Measurements from ENCODE around the gene CHST7. TPM values are rescaled to one million over a fixed set of nuclear protein-coding genes. Genes with fewer than 3 reads are reported as not detected.
"Not testable (repeated sequence)": the region's sequence is repeated elsewhere in the genome, so short reads cannot be mapped to it uniquely, and the experiment has no call there.

CHST7 gene
- total RNA-seq: 6.3 and 7.5 TPM in 2 replicates

DNA sequence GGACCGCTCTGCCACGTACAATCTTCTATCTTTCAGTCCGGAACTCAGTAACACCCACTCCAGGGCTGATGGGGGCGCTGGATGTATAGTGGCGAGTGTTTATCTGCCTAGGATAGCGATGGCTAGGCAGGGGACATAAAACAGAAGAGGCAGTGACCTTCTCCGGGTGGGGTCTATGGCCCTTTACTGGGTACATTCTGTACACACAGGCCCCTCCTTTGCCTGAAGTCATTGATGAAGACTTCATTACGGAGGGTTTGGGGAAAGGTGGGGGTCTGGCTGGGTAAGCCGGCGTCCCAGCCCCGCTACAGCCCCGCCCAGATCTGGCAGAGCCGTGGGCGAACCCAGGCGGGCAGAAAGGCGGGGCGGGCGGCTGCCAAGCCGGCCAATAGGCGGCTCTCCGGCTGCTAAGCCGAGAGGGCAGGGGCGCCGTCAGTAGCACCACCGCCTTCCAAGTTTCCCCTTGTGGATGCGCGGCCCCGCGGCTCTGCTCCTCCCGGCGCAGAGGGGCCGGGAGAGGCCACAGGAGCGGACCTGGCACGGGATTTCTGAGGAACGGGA is at the start of gene CHST7:
Gene CHST7 (plus strand): TSS at position 435 of the 561 bp plus-strand sequence. CDS start 167 bp downstream, outside the sequence.
- CTCF ChIA-PET: interaction anchor here (1.1 to 1.9 kb wide), 4 partner anchors 11 to 223 kb away, joined by 3 to 15 read pairs (median 6); no protein-coding TSS in a partner anchor
- DNase-seq: peak; percentile 53
- Mint-ChIP-seq H3K9me3 (no peaks in the 10 kb centered on the region), H3K4me1 (peaks cover 49% of the 10 kb centered on the region), H3K4me3 (peak within 1 kb of the TSS; percentile 85), H3K27me3 (no peaks in the 10 kb centered on the region), H3K36me3 (ENCODE audit: low read depth) (peaks cover 18% of the 10 kb centered on the region), H3K27ac (peak within 1 kb of the TSS; percentile 91)
- intact Hi-C loops (cut with micrococcal nuclease): loop anchor here (1.0 to 5.0 kb wide), 6 partner anchors 54 to 394 kb away; partner anchors contain the start of gene SLC9A7
- peak; percentile 65 for ATAC-seq (ENCODE audit: low read depth)
- TF ChIP-seq, protein P1, sequence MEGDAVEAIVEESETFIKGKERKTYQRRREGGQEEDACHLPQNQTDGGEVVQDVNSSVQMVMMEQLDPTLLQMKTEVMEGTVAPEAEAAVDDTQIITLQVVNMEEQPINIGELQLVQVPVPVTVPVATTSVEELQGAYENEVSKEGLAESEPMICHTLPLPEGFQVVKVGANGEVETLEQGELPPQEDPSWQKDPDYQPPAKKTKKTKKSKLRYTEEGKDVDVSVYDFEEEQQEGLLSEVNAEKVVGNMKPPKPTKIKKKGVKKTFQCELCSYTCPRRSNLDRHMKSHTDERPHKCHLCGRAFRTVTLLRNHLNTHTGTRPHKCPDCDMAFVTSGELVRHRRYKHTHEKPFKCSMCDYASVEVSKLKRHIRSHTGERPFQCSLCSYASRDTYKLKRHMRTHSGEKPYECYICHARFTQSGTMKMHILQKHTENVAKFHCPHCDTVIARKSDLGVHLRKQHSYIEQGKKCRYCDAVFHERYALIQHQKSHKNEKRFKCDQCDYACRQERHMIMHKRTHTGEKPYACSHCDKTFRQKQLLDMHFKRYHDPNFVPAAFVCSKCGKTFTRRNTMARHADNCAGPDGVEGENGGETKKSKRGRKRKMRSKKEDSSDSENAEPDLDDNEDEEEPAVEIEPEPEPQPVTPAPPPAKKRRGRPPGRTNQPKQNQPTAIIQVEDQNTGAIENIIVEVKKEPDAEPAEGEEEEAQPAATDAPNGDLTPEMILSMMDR (IDR thresholded peaks at IDR 0.05): no peak
- POLR2A ChIA-PET: interaction anchor here (1.0 to 3.5 kb wide), 5 partner anchors 11 to 185 kb away, joined by 3 to 46 read pairs (median 4); no protein-coding TSS in a partner anchor

DNA sequence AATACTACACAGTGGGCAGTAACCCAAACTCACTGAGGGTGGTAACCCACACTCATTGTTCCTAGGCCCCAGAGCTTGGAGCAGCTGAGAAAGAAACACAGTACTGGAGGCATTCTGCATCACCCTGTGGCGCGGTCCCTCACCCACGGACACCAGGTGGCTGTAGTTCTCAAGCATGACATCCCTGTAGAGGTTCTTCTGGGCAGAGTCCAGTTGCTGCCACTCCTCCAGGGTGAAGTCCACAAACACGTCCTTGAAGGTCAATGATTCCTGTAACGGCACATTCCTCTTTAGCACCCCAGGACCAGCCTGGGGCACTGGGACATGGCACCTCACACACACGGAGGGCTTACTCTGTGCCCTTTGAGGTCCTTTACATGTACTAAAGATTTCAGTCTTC is 44.9 kb upstream of the CHST7 start:
- CTCF ChIA-PET; H3K27me3 Mint-ChIP-seq; H3K4me3 Mint-ChIP-seq; DNase-seq; POLR2A ChIA-PET; H3K4me1 Mint-ChIP-seq; H3K27ac Mint-ChIP-seq; H3K36me3 Mint-ChIP-seq (ENCODE audit: low read depth); H3K9me3 Mint-ChIP-seq; ATAC-seq (ENCODE audit: low read depth); intact Hi-C loops (cut with micrococcal nuclease): not testable (repeated sequence)

GRCh38 chrX:46529740-46530403 is 43.7 kb upstream of the CHST7 start:
- H3K27ac Mint-ChIP-seq; CTCF ChIA-PET; H3K9me3 Mint-ChIP-seq; H3K4me1 Mint-ChIP-seq; ATAC-seq (ENCODE audit: low read depth); H3K4me3 Mint-ChIP-seq; H3K27me3 Mint-ChIP-seq; DNase-seq; POLR2A ChIA-PET; intact Hi-C loops (cut with micrococcal nuclease); H3K36me3 Mint-ChIP-seq (ENCODE audit: low read depth): not testable (repeated sequence)

- H3K27ac Mint-ChIP-seq; H3K4me3 Mint-ChIP-seq; DNase-seq; ATAC-seq (ENCODE audit: low read depth); H3K36me3 Mint-ChIP-seq (ENCODE audit: low read depth); H3K27me3 Mint-ChIP-seq; POLR2A ChIA-PET; CTCF ChIA-PET; H3K9me3 Mint-ChIP-seq; intact Hi-C loops (cut with micrococcal nuclease); H3K4me1 Mint-ChIP-seq: not testable (repeated sequence)
Measured at GRCh38 chrX:46530404-46530908, 43.1 kb upstream of the CHST7 start.

GRCh38 chrX:46531442-46531841 is 42.1 kb upstream of the CHST7 start:
- no peak for ATAC-seq (ENCODE audit: low read depth)

DNA sequence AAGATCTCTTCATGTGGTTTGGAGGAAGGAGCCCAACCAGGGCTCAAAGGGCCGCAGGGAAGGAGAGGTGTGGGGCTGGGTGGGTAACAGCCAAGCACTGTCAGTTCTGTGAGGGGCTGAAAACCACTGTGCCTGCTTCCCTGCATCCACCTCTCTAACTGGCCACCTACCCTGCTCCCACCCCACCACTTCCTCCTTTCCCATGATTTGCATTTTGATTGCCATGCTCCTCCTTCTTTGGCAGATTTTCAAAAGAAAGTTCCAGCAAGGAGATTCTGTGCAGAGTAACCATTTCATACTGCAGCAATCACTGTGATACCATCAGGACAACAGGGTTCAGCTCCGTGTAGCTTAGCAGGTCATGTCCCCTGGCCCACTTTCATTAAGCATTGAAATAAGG is 30.1 kb upstream of the CHST7 start:
- POLR2A ChIA-PET: no interaction called here
- Mint-ChIP-seq H3K4me3 (no peak overlapping the region), H3K27me3 (no peaks in the 10 kb centered on the region), H3K27ac (no peak overlapping the region), H3K36me3 (ENCODE audit: low read depth) (peaks cover 10% of the 10 kb centered on the region), H3K4me1 (peaks cover 30% of the 10 kb centered on the region), H3K9me3 (no peaks in the 10 kb centered on the region)
- DNase-seq (no peak), ATAC-seq (ENCODE audit: low read depth) (no peak)
- CTCF ChIA-PET: no interaction called here
- TF ChIP-seq, protein P1 (IDR thresholded peaks at IDR 0.05): no peak
- intact Hi-C loops (cut with micrococcal nuclease): no loop called here

More at GRCh38 chrX:46531442-46531841, 42.1 kb upstream of the CHST7 start:
- peaks cover 1% of the 10 kb centered on the region for H3K4me1 Mint-ChIP-seq
- H3K9me3 Mint-ChIP-seq: no peaks in the 10 kb centered on the region
- H3K4me3 Mint-ChIP-seq: no peak overlapping the region
- ChIA-PET CTCF (no interaction called here), POLR2A (no interaction called here)
- H3K27ac Mint-ChIP-seq: no peak overlapping the region
- TF ChIP-seq, protein P1 (IDR thresholded peaks at IDR 0.05): no peak
- no peaks in the 10 kb centered on the region for H3K36me3 Mint-ChIP-seq (ENCODE audit: low read depth)
- no peak for DNase-seq
- H3K27me3 Mint-ChIP-seq: no peaks in the 10 kb centered on the region
- intact Hi-C loops (cut with micrococcal nuclease): no loop called here

DNA sequence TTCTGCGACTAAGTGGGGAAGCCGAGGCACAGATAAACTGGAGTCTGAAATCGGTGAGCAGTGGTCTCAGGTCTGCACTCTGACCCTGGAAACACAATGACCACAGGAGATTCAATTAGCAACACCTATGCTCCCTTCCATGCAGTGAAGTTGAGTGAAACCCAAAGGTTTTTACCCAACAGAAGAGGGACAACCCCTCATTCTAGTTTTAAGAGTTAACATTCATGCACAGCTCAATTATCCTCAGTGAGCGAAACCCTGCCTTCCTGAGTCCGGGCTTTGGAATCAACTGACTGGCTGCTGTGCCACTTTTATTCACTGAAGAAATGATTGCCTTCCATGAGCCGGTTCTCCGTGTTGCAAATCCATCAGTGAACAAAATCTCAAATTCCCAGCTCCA is 29.0 kb upstream of the CHST7 start:
- CTCF ChIA-PET; H3K9me3 Mint-ChIP-seq; DNase-seq; H3K27me3 Mint-ChIP-seq; ATAC-seq (ENCODE audit: low read depth); intact Hi-C loops (cut with micrococcal nuclease): not testable (repeated sequence)
- Mint-ChIP-seq H3K4me3 (peak overlapping the region; percentile 93), H3K36me3 (ENCODE audit: low read depth) (peaks cover 15% of the 10 kb centered on the region), H3K27ac (peak overlapping the region; percentile 94), H3K4me1 (peaks cover 30% of the 10 kb centered on the region)
- POLR2A ChIA-PET: interaction anchor here (1.2 kb wide), 1 partner anchor 28 kb away, joined by 7 read pairs; no protein-coding TSS in a partner anchor
